Activated CD8-positive, alpha-beta memory T cell treated with anti-CD3 and anti-CD28 coated beads for 36 hours (primary cell): ENCODE data around the gene TRPC5OS. TPM values are rescaled to one million over a fixed set of nuclear protein-coding genes. Genes with fewer than 3 reads are reported as not detected.

Experiments
- CTCF ChIA-PET: fragments of 350-600 bp; sonication (Branson Sonifier 250); formaldehyde crosslinking; loops from one replicate; lab custom pipeline; 2021; ENCODE audit warnings: antibody characterized with exemption; lab: Charles Lee
- POLR2A ChIA-PET: fragments of 350-600 bp; sonication (Branson Sonifier 250); formaldehyde crosslinking; loops from one replicate; lab custom pipeline; 2021; ENCODE audit warnings: antibody characterized with exemption; lab: Charles Lee
- total RNA-seq, 2 experiments: library from RNA; stranded (reverse); gene quantifications; one replicate each; pipeline ENCODE4 v1.2.3, GENCODE V29; 2021

Gene TRPC5OS
- total RNA-seq, 2 experiments from 2014 or later, result not detected

GRCh38 chrX:111888600-111888999 is 12.6 kb downstream of the TRPC5OS start:
- ChIA-PET POLR2A (no interaction called here), CTCF (no interaction called here)

- POLR2A ChIA-PET, result no interaction called here
Observed at GRCh38 chrX:111892375-111892774, 16.4 kb downstream of the TRPC5OS start.

GRCh38 chrX:111896148-111896547 is 20.2 kb downstream of the TRPC5OS start:
- ChIA-PET CTCF (no interaction called here), POLR2A (no interaction called here)

More at GRCh38 chrX:111892375-111892774, 16.4 kb downstream of the TRPC5OS start:
- CTCF ChIA-PET, result no interaction called here

- POLR2A ChIA-PET, result no interaction called here
- CTCF ChIA-PET, result no interaction called here
Observed at GRCh38 chrX:111914398-111915090, 38.6 kb downstream of the TRPC5OS start.

GRCh38 chrX:111917591-111917990 is 41.6 kb downstream of the TRPC5OS start:
- POLR2A ChIA-PET, result no interaction called here

GRCh38 chrX:111928456-111928855 is 52.5 kb downstream of the TRPC5OS start:
- ChIA-PET POLR2A (no interaction called here), CTCF (no interaction called here)

More at GRCh38 chrX:111917591-111917990, 41.6 kb downstream of the TRPC5OS start:
- CTCF ChIA-PET, result no interaction called here

Other genes starting within 250 kb of the TRPC5OS start
- gene ALG13, start 195.0 kb upstream of the TRPC5OS start, total RNA-seq, result 10 to 100 TPM; 47.6 to 50.9 TPM
- not detected for gene TRPC5, start 206.6 kb downstream of the TRPC5OS start, total RNA-seq
- gene RTL4, start 206.8 kb downstream of the TRPC5OS start, total RNA-seq, result not detected